ENCODE results near the gene VSX2.
"Not testable (repeated sequence)": the region's sequence is repeated elsewhere in the genome, so short reads cannot be mapped to it uniquely, and the experiment has no call there.

VSX2 gene

GRCh38 chr14:74260525-74261233 lies 21.4 kb downstream of the VSX2 start:
- DNase-seq: no peak

- DNase-seq: no peak
Measured at GRCh38 chr14:74261288-74261687, 22.0 kb downstream of the VSX2 start.

GRCh38 chr14:74262076-74262475 lies 22.8 kb downstream of the VSX2 start:
- no peak for DNase-seq

- no peak for DNase-seq
Measured at GRCh38 chr14:74263181-74263580, 23.9 kb downstream of the VSX2 start.

- DNase-seq: no peak
Measured at GRCh38 chr14:74263921-74264320, 24.7 kb downstream of the VSX2 start.

GRCh38 chr14:74265301-74265965 lies 26.2 kb downstream of the VSX2 start:
- no peak for DNase-seq

GRCh38 chr14:74267588-74267987 lies 28.3 kb downstream of the VSX2 start:
- no peak for DNase-seq

- not testable (repeated sequence) for DNase-seq
Measured at GRCh38 chr14:74270382-74271177, 31.3 kb downstream of the VSX2 start.

- DNase-seq: no peak
Measured at GRCh38 chr14:74271365-74271764, 32.1 kb downstream of the VSX2 start.

- no peak for DNase-seq
Measured at GRCh38 chr14:74275241-74275841, 36.1 kb downstream of the VSX2 start.

- no peak for DNase-seq
Measured at GRCh38 chr14:74278080-74278479, 38.8 kb downstream of the VSX2 start.

GRCh38 chr14:74281069-74281468 lies 41.8 kb downstream of the VSX2 start:
- no peak for DNase-seq

- DNase-seq: no peak
Measured at GRCh38 chr14:74286736-74287135, 47.5 kb downstream of the VSX2 start.

GRCh38 chr14:74289801-74290200 lies 50.6 kb downstream of the VSX2 start:
- no peak for DNase-seq

- no peak for DNase-seq
Measured at GRCh38 chr14:74290415-74290814, 51.2 kb downstream of the VSX2 start.

- DNase-seq: no peak
Measured at GRCh38 chr14:74292061-74292460, 52.8 kb downstream of the VSX2 start.

GRCh38 chr14:74293606-74294005 lies 54.4 kb downstream of the VSX2 start:
- no peak for DNase-seq

- no peak for DNase-seq
Measured at GRCh38 chr14:74296037-74296467, 56.8 kb downstream of the VSX2 start.

- DNase-seq: no peak
Measured at GRCh38 chr14:74297986-74298385, 58.7 kb downstream of the VSX2 start.

GRCh38 chr14:74299061-74299545 lies 59.9 kb downstream of the VSX2 start:
- DNase-seq: no peak

GRCh38 chr14:74301594-74302151 lies 62.4 kb downstream of the VSX2 start:
- no peak for DNase-seq

GRCh38 chr14:74302152-74302628 lies 62.9 kb downstream of the VSX2 start:
- DNase-seq: no peak
